ENCODE results near the gene SBNO1.

The SBNO1 gene

GRCh38 chr12:123271001-123271668 is 93.5 kb downstream of the SBNO1 start:
- DNase-seq (ENCODE audit: extremely low read depth, low read depth), result no peak
- TF ChIP-seq CTCF (IDR thresholded peaks at IDR 0.05; ENCODE audit: low read depth, low read length), result peak; percentile 32

DNA sequence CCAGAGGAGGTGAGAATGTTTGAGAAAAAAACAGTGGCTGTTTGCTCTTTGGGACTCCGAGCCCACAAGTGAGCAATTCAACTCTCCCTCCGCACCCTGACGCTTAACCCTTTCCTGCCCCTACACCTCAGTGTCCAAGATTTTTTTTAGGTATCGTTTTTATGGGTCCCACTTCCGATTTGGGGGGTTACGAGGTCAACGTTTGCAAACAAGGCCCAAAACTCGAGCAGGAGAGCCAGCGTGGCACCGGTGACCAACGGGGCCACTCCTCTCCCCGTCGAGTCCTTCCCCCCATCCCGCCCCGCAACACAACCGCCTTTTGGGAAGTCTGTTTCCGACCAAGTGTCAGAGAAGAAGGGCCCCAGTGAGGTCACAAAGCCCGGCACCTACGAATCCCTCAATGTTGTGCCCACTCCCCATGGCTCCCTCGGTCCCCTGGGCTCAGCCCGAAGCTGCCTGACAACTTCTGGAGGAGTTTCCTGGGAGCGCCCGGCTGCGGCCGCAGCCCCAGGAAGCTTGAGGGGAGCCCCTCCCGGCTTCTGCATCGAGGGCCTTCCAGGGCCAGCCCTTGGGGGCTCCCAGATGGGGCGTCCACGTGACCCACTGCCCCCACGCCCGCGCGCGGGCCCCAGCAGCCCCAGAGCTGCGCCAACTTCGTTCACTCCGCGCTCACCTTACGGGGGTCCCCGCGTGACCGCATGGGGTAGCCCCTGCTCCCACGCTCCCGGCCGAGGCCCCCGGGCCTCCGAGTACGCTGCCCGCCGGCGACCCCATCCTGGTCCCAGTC is 94.2 kb downstream of the SBNO1 start:
- DNase-seq (ENCODE audit: extremely low read depth, low read depth), result no peak
- TF ChIP-seq CTCF (IDR thresholded peaks at IDR 0.05; ENCODE audit: low read depth, low read length), result no peak

DNA sequence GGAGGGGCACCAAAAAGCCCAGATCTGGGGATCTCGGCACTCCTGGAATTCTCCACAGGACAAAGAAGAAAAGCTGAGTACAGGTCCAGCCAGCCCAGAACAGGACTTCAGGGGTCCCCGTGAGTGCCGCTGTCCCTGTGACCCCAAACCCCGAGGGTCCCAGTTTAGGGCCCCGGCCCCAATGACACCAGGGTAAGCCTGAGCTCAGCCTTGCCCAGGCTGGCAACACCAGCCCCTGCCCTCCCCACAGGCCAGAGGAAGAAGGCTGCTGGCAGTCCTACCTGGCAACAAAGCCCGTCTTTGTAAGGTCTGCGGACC is 94.8 kb downstream of the SBNO1 start:
- TF ChIP-seq CTCF (IDR thresholded peaks at IDR 0.05; ENCODE audit: low read depth, low read length), result no peak

DNA sequence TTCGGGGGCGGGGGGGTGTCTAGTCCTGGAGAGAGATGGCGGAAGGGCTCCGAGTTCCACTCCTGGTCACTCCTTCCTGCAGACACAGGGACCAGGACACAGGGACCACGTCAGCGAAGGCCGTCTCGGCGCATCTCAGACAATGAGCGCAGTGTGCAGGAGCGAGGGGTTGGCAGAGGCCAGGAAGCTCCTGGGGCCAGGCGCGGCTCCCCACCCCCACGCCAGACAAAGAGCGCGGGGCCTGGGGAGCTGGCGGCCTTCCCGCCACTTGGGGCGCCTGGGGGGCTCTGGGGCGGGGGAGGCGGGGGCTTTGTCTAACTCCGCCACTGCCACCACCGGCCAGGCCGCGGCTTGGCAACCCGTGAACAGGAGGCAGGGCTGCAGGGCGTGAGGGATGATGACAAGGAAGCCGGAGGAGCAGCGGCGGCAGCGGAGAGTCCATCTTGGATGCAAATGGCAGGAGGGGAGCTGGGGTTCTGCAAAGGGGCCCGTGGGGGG is 95.2 kb downstream of the SBNO1 start:
- peak; percentile 52 for DNase-seq (ENCODE audit: extremely low read depth, low read depth)

More for the DNA sequence above, 94.8 kb downstream of the SBNO1 start:
- no peak for DNase-seq (ENCODE audit: extremely low read depth, low read depth)

GRCh38 chr12:123268850-123269249 is 95.8 kb downstream of the SBNO1 start:
- no peak for TF ChIP-seq CTCF (IDR thresholded peaks at IDR 0.05; ENCODE audit: low read depth, low read length)
- no peak for DNase-seq (ENCODE audit: extremely low read depth, low read depth)

More for the DNA sequence above, 95.2 kb downstream of the SBNO1 start:
- no peak; the same call in 1 of the 2 replicates for TF ChIP-seq CTCF (IDR thresholded peaks at IDR 0.05; ENCODE audit: low read depth, low read length)

DNA sequence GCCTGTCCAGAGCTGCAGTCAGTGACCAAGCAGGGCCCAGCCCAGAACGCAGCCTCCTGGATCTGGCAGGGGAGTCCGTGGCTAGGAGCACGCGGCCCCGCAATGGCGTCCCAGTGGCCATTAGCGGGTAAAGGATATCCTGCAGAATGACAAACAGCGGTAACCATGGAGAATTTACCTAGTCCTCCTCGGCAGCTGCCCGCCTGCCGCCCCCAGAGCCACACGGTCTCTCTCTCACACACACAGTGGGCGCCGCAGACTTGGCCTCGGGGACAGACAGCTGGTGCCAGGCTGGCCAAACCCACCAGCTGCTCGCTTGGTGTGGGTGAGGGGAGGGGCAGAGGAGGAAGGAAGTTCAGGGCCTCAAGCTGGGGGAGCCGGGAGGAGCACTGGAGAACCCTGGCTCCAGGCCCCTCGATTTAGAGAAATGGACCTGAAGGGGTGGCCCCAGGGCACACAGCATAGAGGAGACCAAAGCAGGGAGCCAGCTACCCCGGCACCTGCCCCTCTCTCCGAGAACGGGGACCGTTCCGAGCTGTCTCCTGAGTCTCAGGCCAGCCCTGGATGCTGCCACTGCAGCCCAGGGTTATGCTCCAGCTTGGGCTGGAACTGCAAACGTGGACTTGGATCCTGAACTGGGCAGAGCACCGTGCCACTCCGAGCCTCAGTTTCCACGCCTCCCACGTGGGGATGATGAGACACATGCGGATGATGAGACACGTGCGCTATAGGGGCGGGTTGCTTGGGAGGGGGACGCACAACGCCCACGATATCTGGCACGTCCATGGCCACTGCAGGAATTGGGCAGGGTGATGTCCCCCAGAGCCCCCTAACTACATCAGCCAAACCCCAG is 96.4 kb downstream of the SBNO1 start:
- DNase-seq (ENCODE audit: extremely low read depth, low read depth), result no peak

More for the DNA sequence above, 96.4 kb downstream of the SBNO1 start:
- no peak for TF ChIP-seq CTCF (IDR thresholded peaks at IDR 0.05; ENCODE audit: low read depth, low read length)
